ENCODE measurements around the gene RBM8A. TPM values are rescaled to one million over a fixed set of nuclear protein-coding genes. Genes with fewer than 3 reads are reported as not detected.

The RBM8A gene
- total RNA-seq, 1 donor from 2014 or later = 178 TPM

GRCh38 chr1:145967288-145967687 is 40.0 kb upstream of the RBM8A start:
- peaks cover 36% of the 10 kb centered on the region for H3K4me1 Mint-ChIP-seq
- peaks cover 13% of the 10 kb centered on the region for H3K36me3 Mint-ChIP-seq (ENCODE audit: low read depth)
- peaks cover 2% of the 10 kb centered on the region for H3K9me3 Mint-ChIP-seq
- ATAC-seq (ENCODE audit: low read depth) = no peak
- H3K27me3 Mint-ChIP-seq = no peaks in the 10 kb centered on the region
- CTCF ChIA-PET = interaction anchor here (0.7 to 1.4 kb wide), 2 partner anchors 10 to 40 kb away, joined by 3 read pairs; no protein-coding TSS in a partner anchor
- H3K4me3 Mint-ChIP-seq = no peak overlapping the region
- intact Hi-C loops (cut with micrococcal nuclease) = no loop called here
- POLR2A ChIA-PET = interaction anchor here (0.6 to 4.6 kb wide), 6 partner anchors 10 to 84 kb away, joined by 3 to 34 read pairs (median 4); partner anchors contain the start of genes PEX11B, RBM8A and TXNIP
- H3K27ac Mint-ChIP-seq = no peak overlapping the region
- no peak for TF ChIP-seq CTCF (IDR thresholded peaks at IDR 0.05)
- DNase-seq = no peak

- ChIA-PET CTCF (interaction anchor here (1.1 to 2.5 kb wide), 11 partner anchors 10 to 115 kb away, joined by 3 to 26 read pairs (median 4); partner anchors contain the start of genes PEX11B and RBM8A), POLR2A (interaction anchor here (0.7 to 5.1 kb wide), 20 partner anchors 8 to 141 kb away, joined by 3 to 128 read pairs (median 8); partner anchors contain the start of genes LIX1L, NUDT17, PEX11B and PIAS3)
- Mint-ChIP-seq H3K4me1 (peaks cover 45% of the 10 kb centered on the region), H3K27me3 (no peaks in the 10 kb centered on the region), H3K36me3 (ENCODE audit: low read depth) (peaks cover 16% of the 10 kb centered on the region), H3K4me3 (peak overlapping the region; percentile 97), H3K9me3 (peaks cover 2% of the 10 kb centered on the region), H3K27ac (peak overlapping the region; percentile 96)
- TF ChIP-seq CTCF (IDR thresholded peaks at IDR 0.05) = no peak
- DNase-seq (no peak), ATAC-seq (ENCODE audit: low read depth) (no peak)
- intact Hi-C loops (cut with micrococcal nuclease) = loop anchor here (2.0 kb wide), 2 partner anchors 14 to 38 kb away; partner anchors contain the start of gene RBM8A
Observed at GRCh38 chr1:145965119-145965744, 37.9 kb upstream of the RBM8A start.

GRCh38 chr1:145964328-145965118 is 37.2 kb upstream of the RBM8A start, which contains the start of the genes ANKRD34A and POLR3GL:
Gene ANKRD34A (minus strand): TSS chr1:145964575. CDS start chr1:145961759, 2,816 bp downstream.
Gene POLR3GL (plus strand): TSS chr1:145964690. CDS start chr1:145974866, 10,176 bp downstream.
- ChIA-PET POLR2A (interaction anchor here (0.7 to 5.1 kb wide), 29 partner anchors 8 to 141 kb away, joined by 3 to 128 read pairs (median 6); partner anchors contain the start of genes ANKRD35, NUDT17, PEX11B and PIAS3), CTCF (interaction anchor here (1.0 to 2.5 kb wide), 13 partner anchors 12 to 119 kb away, joined by 3 to 26 read pairs (median 5); partner anchors contain the start of genes ITGA10, NUDT17, PEX11B and RBM8A)
- no peak for TF ChIP-seq CTCF (IDR thresholded peaks at IDR 0.05)
- DNase-seq = peak; percentile 78
- peaks cover 49% of the 10 kb centered on the region for H3K4me1 Mint-ChIP-seq
- peak; percentile 88 for ATAC-seq (ENCODE audit: low read depth)
- H3K27ac Mint-ChIP-seq = peak within 1 kb of the TSS; percentile 96
- H3K9me3 Mint-ChIP-seq = peaks cover 2% of the 10 kb centered on the region
- intact Hi-C loops (cut with micrococcal nuclease) = loop anchor here (2.0 to 5.0 kb wide), 3 partner anchors 14 to 38 kb away; partner anchors contain the start of genes RBM8A and TXNIP
- H3K4me3 Mint-ChIP-seq = peak within 1 kb of the TSS; percentile 97
- peaks cover 16% of the 10 kb centered on the region for H3K36me3 Mint-ChIP-seq (ENCODE audit: low read depth)
- no peaks in the 10 kb centered on the region for H3K27me3 Mint-ChIP-seq

- ATAC-seq (ENCODE audit: low read depth) (no peak), DNase-seq (no peak)
- intact Hi-C loops (cut with micrococcal nuclease) = loop anchor here (1.0 to 5.0 kb wide), 4 partner anchors 15 to 104 kb away; partner anchors contain the start of genes PIAS3, RBM8A and TXNIP
- Mint-ChIP-seq H3K4me1 (peaks cover 57% of the 10 kb centered on the region), H3K9me3 (peaks cover 2% of the 10 kb centered on the region), H3K36me3 (ENCODE audit: low read depth) (peaks cover 14% of the 10 kb centered on the region), H3K27ac (peak overlapping the region; percentile 96), H3K4me3 (peak overlapping the region; percentile 97), H3K27me3 (no peaks in the 10 kb centered on the region)
- POLR2A ChIA-PET = interaction anchor here (0.6 to 5.1 kb wide), 17 partner anchors 10 to 139 kb away, joined by 3 to 128 read pairs (median 9); partner anchors contain the start of genes ANKRD35, NUDT17, PEX11B and PIAS3
- CTCF ChIA-PET = interaction anchor here (1.0 to 2.5 kb wide), 12 partner anchors 14 to 243 kb away, joined by 3 to 26 read pairs (median 4); partner anchors contain the start of genes ITGA10, NUDT17, PEX11B and RBM8A
- TF ChIP-seq CTCF (IDR thresholded peaks at IDR 0.05) = no peak
Observed at GRCh38 chr1:145963265-145964019, 36.2 kb upstream of the RBM8A start.

Measured in activated B cell treated with CpG ODN at 0.5 μM for 24 hours (primary cell).